ENCODE results near the gene PCDHA5.
"Not testable (repeated sequence)": the region's sequence is repeated elsewhere in the genome, so short reads cannot be mapped to it uniquely, and the experiment has no call there.

The PCDHA5 gene

DNA sequence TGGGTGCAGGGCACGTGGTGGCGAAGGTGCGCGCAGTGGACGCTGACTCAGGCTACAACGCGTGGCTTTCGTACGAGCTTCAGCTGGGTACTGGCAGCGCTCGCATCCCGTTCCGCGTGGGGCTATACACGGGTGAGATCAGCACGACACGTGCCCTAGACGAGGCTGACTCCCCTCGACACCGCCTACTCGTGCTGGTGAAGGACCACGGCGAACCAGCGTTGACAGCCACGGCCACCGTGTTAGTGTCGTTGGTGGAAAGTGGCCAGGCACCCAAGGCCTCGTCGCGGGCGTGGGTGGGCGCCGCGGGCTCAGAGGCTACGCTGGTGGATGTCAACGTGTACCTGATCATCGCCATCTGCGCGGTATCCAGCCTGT, 24.7 kb upstream of the PCDHA5 start:
- Histone ChIP-seq H3K4me1 (ENCODE audit: control insufficient read depth, low read length) (no peaks in the 10 kb centered on the region), H4K20me1 (ENCODE audit: control insufficient read depth, insufficient read depth, low read depth, low read length) (no peaks in the 10 kb centered on the region), H3K9me3 (ENCODE audit: control insufficient read depth, insufficient read depth, low read length) (no peaks in the 10 kb centered on the region; the same call in 1 of the 2 replicates), H3K27ac (ENCODE audit: low read depth, low read length) (no peak overlapping the region), H3K36me3 (ENCODE audit: control insufficient read depth, low read length) (no peaks in the 10 kb centered on the region), H3K9me2 (replicated peaks; ENCODE audit: control insufficient read depth, low read length) (no peaks in the 10 kb centered on the region), H3K4me2 (ENCODE audit: low read length) (no peak overlapping the region), H3K4me3 (ENCODE audit: low read length) (no peak overlapping the region), H3F3A (ENCODE audit: control insufficient read depth, insufficient read depth) (no peaks in the 10 kb centered on the region), H3K79me2 (ENCODE audit: control insufficient read depth, low read length) (no peaks in the 10 kb centered on the region), H3K27me3 (ENCODE audit: control insufficient read depth, low read length) (no peaks in the 10 kb centered on the region)
- no peak for TF ChIP-seq EZH2phosphoT487 (IDR thresholded peaks at IDR 0.05; ENCODE audit: borderline replicate concordance, low read length)
- TF ChIP-seq, protein P1, sequence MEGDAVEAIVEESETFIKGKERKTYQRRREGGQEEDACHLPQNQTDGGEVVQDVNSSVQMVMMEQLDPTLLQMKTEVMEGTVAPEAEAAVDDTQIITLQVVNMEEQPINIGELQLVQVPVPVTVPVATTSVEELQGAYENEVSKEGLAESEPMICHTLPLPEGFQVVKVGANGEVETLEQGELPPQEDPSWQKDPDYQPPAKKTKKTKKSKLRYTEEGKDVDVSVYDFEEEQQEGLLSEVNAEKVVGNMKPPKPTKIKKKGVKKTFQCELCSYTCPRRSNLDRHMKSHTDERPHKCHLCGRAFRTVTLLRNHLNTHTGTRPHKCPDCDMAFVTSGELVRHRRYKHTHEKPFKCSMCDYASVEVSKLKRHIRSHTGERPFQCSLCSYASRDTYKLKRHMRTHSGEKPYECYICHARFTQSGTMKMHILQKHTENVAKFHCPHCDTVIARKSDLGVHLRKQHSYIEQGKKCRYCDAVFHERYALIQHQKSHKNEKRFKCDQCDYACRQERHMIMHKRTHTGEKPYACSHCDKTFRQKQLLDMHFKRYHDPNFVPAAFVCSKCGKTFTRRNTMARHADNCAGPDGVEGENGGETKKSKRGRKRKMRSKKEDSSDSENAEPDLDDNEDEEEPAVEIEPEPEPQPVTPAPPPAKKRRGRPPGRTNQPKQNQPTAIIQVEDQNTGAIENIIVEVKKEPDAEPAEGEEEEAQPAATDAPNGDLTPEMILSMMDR (IDR thresholded peaks at IDR 0.05; ENCODE audit: low read depth, low read length, poor library complexity, severe bottlenecking): no peak

DNA sequence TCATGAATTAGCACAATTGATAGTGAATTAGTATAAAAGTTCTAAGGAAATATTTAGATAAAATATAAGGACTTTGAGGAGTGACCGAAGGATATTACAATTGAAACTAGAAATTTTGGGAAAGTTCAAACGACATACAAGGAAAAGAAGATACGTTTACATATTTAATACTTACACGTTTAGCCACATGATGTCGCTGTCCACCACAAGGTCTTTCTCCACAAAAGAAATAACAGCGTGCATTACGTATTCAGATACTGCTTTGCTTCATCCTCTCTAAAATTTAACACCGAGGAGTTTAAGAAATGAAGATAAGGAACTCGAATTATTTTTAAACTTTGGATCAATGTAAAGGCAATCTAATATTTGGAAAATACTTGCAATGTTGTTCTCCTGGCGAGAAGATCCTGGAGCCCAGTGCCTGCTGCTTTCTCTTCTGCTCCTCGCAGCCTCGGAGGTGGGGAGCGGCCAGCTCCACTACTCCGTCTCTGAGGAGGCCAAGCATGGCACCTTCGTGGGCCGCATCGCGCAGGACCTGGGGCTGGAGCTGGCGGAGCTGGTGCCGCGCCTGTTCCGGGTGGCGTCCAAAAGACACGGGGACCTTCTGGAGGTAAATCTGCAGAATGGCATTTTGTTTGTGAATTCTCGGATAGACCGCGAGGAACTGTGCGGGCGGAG, 20.5 kb upstream of the PCDHA5 start, which contains the start of gene PCDHA3:
Gene PCDHA3, plus strand, starts transcription at position 242 of the 678 bp plus-strand sequence.
- TF ChIP-seq, protein P1 (IDR thresholded peaks at IDR 0.05; ENCODE audit: low read depth, low read length, poor library complexity, severe bottlenecking): no peak
- TF ChIP-seq EZH2phosphoT487 (IDR thresholded peaks at IDR 0.05; ENCODE audit: borderline replicate concordance, low read length): no peak
- no peaks in the 10 kb centered on the region for H4K20me1 ChIP-seq (ENCODE audit: control insufficient read depth, insufficient read depth, low read depth, low read length)
- no peak within 1 kb of the TSS for H3K27ac ChIP-seq (ENCODE audit: low read depth, low read length)
- no peaks in the 10 kb centered on the region for H3K4me1 ChIP-seq (ENCODE audit: control insufficient read depth, low read length)
- H3K79me2 ChIP-seq (ENCODE audit: control insufficient read depth, low read length): no peaks in the 10 kb centered on the region
- no peaks in the 10 kb centered on the region; the same call in 1 of the 2 replicates for H3K9me3 ChIP-seq (ENCODE audit: control insufficient read depth, insufficient read depth, low read length)
- no peaks in the 10 kb centered on the region for H3F3A ChIP-seq (ENCODE audit: control insufficient read depth, insufficient read depth)
- H3K4me2 ChIP-seq (ENCODE audit: low read length): no peak within 1 kb of the TSS
- H3K27me3 ChIP-seq (ENCODE audit: control insufficient read depth, low read length): no peaks in the 10 kb centered on the region
- H3K4me3 ChIP-seq (ENCODE audit: low read length): no peak within 1 kb of the TSS
- H3K9me2 ChIP-seq (replicated peaks; ENCODE audit: control insufficient read depth, low read length): no peaks in the 10 kb centered on the region
- H3K36me3 ChIP-seq (ENCODE audit: control insufficient read depth, low read length): no peaks in the 10 kb centered on the region

DNA sequence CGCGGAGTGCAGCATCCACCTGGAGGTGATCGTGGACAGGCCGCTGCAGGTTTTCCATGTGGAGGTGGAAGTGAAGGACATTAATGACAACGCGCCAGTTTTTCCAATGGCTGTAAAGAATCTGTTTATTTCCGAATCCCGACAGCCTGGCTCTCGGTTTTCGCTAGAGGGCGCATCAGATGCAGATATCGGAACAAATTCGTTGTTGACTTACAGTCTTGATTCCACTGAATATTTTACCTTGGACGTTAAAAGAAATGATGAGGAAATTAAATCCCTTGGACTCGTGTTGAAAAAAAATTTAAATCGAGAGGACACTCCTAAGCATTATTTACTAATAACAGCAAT, 19.9 kb upstream of the PCDHA5 start:
- no peaks in the 10 kb centered on the region for H3K4me1 ChIP-seq (ENCODE audit: control insufficient read depth, low read length)
- TF ChIP-seq EZH2phosphoT487 (IDR thresholded peaks at IDR 0.05; ENCODE audit: borderline replicate concordance, low read length): no peak
- TF ChIP-seq, protein P1 (IDR thresholded peaks at IDR 0.05; ENCODE audit: low read depth, low read length, poor library complexity, severe bottlenecking): no peak
- no peaks in the 10 kb centered on the region; the same call in 1 of the 2 replicates for H3K9me3 ChIP-seq (ENCODE audit: control insufficient read depth, insufficient read depth, low read length)
- no peaks in the 10 kb centered on the region for H4K20me1 ChIP-seq (ENCODE audit: control insufficient read depth, insufficient read depth, low read depth, low read length)
- no peaks in the 10 kb centered on the region for H3K9me2 ChIP-seq (replicated peaks; ENCODE audit: control insufficient read depth, low read length)
- no peak overlapping the region for H3K27ac ChIP-seq (ENCODE audit: low read depth, low read length)
- no peak overlapping the region for H3K4me2 ChIP-seq (ENCODE audit: low read length)
- H3K79me2 ChIP-seq (ENCODE audit: control insufficient read depth, low read length): no peaks in the 10 kb centered on the region
- no peaks in the 10 kb centered on the region for H3K36me3 ChIP-seq (ENCODE audit: control insufficient read depth, low read length)
- no peaks in the 10 kb centered on the region for H3K27me3 ChIP-seq (ENCODE audit: control insufficient read depth, low read length)
- no peaks in the 10 kb centered on the region for H3F3A ChIP-seq (ENCODE audit: control insufficient read depth, insufficient read depth)
- H3K4me3 ChIP-seq (ENCODE audit: low read length): no peak overlapping the region

DNA sequence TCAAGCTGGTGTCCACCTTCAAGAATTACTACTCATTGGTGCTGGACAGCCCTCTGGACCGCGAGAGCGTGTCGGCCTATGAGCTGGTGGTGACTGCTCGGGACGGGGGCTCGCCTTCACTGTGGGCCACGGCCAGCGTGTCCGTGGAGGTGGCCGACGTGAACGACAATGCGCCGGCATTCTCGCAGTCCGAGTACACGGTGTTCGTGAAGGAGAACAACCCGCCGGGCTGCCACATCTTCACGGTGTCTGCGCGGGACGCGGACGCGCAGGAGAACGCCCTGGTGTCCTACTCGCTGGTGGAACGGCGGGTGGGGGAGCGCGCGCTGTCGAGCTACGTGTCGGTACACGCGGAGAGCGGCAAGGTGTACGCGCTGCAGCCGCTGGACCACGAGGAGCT, 19.0 kb upstream of the PCDHA5 start:
- H3K4me3 ChIP-seq (ENCODE audit: low read length); H4K20me1 ChIP-seq (ENCODE audit: control insufficient read depth, insufficient read depth, low read depth, low read length); H3K4me1 ChIP-seq (ENCODE audit: control insufficient read depth, low read length); H3F3A ChIP-seq (ENCODE audit: control insufficient read depth, insufficient read depth); H3K9me3 ChIP-seq (ENCODE audit: control insufficient read depth, insufficient read depth, low read length); H3K79me2 ChIP-seq (ENCODE audit: control insufficient read depth, low read length); H3K27ac ChIP-seq (ENCODE audit: low read depth, low read length); H3K4me2 ChIP-seq (ENCODE audit: low read length); H3K9me2 ChIP-seq (replicated peaks; ENCODE audit: control insufficient read depth, low read length); H3K36me3 ChIP-seq (ENCODE audit: control insufficient read depth, low read length); H3K27me3 ChIP-seq (ENCODE audit: control insufficient read depth, low read length): not testable (repeated sequence)

All from DOHH2 (cell line).